HG03064 (cell line): Measurements from ENCODE around the gene PTCD1.

Experiments used
- ATAC-seq: cut with Tn5 transposase; IDR thresholded peaks from one replicate; pipeline ENCODE4 v1.9.1; 2021; ENCODE audit warnings: low read depth; ENCODE audit not compliant: unreplicated experiment

The PTCD1 gene

DNA sequence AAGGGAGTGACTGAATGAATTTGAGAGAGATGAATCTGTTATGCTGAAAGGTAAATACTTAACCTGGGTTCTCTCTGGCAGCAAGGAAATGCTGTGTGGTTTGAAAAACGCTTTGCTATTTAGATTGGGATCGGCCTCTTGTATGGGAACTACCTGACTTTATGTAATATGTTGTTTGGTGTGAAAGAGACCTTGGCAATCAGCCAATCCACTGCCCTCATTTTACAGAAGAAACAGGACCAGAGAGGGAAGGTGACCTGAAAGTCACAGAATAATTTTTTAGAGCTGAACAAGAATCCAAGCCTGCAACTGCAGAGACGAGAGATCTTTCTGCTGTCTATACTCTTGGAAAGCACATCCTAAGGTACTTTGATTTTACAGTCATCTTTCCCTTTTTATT, 28.8 kb downstream of the PTCD1 start:
- no peak for ATAC-seq

DNA sequence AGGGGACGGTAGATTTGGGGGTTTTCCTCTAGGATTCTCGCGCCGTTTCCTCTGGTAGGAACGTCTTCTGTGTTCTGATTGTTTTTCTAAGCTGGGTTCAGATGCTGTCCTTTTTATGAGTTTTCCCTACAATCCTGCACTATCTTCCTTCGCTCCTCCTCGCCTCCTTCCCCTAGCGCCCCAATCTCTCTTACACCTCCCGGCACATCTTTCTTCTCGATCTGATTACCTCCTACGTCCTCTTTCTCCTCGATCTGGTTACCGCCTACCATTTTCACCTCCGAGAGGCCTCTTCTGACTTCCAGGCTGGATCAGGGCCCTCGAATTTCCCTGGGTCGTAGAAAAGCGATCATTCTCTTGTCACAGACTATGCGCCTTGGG, 29.4 kb downstream of the PTCD1 start:
- ATAC-seq = no peak

DNA sequence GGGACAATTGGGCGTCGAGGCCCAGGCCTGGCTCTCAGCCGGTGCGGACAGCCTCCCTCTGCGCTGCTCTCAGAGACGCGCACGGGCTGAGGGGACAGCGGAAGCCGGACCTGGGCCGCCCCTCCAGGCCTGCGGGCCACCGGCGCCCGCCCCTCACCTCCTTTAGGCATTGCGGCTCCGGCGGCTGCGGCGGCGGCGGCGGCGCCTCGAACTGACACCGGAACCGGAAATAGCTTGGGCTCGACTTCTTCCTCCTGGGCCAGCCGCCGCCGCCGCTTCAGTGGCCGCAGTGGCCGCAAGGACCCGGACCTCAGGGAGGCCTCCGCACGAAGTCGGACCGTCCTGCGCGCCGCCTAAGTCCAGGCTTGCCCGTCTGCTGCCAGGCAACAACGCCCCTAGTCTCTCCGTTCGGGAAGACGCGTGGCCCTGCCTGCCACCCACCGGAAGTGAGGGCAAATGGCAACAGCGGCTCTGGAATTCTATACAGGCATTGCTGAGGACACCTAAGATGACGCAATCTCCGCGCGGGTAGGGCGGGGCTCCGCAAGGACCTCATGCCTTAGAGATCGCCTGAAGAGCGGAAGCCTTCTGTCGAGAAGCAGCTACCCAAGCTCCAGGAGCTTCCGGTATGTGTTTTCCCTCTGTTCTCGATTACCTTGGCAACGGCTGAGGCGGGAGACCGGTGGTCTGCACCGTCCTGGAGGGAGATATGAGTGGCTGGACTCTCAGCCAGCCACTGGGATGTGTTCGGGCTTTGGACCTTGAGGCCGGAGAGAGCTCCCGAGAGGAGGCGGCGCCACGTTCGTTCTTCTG, 30.0 kb downstream of the PTCD1 start, which contains the start of the genes BUD31 and PDAP1:
TSS of gene BUD31 (plus strand) at position 591 of the 813 bp plus-strand sequence. CDS start 2,124 bp downstream, outside the sequence.
TSS of gene PDAP1 (minus strand) at position 219 of the 813 bp plus-strand sequence. CDS start at position 170, 49 bp downstream.
- ATAC-seq = peak; percentile 80

DNA sequence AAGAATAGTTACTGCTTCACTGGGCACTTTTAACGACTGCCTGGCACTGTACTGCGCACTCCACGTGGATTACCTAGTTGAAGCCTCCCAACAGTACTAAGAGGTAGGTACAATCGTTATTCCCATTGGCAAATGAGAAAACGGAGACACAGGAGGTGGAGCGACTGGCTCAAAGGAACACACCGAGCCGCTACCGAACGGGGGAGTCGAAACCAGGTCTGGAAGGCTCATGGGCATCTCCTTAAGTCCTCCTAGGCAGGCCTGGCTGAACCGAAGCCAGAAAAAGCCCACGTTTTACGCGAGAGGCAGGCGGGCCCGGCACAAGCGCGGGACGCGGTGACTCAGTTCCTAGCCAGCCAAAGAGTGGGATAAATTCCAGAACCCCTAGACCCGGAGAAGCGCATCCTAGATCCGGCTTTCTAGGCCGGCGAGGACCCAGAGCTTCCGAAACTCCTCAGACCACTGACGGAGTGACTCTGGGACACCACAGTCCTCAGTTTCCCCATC, 30.7 kb downstream of the PTCD1 start:
- no peak for ATAC-seq

DNA sequence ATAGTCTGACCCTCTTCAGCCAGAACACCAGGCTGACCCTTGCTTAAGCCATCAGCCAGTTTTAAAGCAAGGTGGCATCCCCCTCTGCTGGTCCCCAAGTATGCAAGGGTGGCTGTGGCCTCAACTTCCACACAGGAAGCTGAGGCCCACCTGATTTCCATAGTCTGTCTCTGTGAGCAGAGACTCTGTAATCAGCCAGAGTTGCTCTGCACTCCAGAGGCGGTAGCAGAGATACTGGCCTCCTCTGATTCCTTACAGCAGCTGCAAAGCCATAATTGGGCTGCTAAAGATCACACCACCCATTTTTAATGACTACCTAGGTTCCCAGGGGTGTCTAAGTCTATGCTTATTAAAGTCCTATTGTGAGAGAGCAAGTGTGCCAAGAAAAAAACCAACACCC, 32.0 kb downstream of the PTCD1 start:
- ATAC-seq = no peak

DNA sequence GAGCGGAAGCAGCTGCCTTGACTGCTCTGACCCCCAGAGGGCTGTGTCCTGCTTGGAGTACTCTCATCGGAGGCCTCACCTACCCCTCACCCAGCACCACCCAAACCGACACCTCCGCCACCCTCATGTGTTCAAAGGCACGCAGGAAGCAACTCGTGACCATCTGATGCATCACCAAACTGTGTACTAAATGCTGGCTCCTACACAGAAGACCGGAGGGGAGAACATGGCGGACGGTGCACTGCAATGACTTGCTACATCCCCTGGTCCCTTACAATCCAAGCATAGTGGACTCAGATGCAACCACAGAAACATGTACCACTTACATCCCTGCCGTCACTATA, 33.6 kb downstream of the PTCD1 start:
- no peak for ATAC-seq

DNA sequence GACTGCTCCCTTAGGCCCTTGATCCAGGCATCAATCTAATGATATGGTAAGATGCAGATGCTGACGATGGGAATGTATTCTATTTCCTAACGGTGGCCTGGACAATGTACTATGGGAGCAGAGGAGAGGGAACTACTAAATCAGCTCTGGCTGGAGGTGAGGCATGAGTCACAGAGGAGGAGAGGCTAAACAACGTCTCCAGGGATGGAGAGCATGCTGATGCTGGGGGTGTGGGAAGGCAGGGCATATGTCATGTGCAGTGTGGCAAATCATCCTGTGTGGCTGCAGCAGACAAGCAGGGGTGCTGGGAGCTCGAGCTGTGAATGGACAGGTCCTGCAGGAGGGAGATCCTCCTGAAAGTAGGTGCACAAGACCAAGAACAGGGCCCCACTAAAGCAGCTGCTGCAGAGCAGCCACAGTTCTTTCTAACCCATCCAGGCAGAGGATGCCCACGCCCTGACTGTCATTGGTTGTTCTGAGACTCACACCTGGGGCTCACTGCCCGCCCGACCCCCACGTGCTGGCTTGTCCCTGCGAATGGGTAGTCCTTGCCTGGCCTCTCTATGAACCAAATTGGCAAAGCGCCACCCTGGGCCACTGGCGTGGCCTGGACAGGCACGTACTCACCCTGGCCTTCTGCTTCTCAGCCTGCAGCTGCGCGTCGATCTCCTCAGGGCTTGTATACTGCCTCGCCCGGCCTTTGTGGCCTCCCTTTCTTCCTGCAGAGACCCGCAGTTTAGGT, 34.2 kb downstream of the PTCD1 start:
- ATAC-seq = no peak

DNA sequence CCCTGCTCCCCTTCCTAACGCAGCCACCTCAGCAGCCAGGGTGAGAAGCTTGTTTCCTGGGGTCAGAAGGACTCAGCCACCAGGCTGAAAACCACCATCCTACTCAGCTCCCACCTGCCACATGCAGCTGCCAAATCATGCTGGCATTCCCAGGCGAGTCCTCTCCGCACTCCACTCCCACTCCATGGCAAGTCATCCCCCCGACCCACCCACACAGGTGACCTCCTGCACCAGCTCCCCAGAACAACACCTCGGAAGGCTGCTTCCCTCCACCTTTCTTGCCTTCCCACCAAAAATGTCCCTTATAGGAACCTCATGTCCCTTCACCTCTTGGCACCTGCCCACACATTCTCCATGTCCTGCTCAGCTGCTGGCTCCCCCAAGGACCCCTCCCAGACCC, 34.8 kb downstream of the PTCD1 start:
- ATAC-seq = no peak

DNA sequence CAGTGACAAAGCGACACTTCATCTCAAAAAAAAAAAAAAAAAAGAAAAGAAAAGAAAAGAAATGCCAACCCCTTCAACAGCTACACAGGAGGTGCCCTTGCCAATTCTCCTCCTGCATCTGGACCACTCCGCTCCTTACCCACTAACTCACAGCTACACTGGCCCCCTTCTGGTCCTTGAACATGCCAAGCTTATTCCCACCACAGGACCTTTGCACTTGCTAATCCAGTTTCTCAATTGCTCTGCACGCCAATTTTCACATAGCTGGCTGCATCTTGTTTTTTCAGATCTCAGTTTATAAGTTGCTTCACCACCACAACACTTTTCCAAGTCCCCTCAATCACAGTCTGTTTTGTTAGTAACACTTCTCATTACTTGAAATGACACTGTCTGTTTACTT, 35.7 kb downstream of the PTCD1 start:
- no peak for ATAC-seq

DNA sequence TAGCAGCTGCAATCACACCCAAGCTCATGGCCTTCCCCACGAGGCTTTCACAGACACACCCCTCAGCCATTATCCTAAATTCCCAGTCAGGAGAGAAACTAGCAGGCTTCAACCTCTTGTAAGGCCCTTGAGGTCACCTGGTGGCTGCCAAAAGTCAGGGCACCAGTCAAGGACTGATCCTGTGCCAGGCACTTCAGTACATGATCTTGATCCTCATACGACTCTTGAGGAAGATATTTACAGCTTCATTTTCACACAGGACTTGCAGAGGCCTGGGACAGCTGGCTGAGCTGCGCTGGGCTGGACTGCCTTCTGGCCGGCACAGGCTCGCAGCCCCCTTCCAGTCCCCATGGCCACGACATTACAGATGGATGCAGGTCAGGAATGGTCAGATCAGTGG, 39.0 kb downstream of the PTCD1 start:
- ATAC-seq = no peak

DNA sequence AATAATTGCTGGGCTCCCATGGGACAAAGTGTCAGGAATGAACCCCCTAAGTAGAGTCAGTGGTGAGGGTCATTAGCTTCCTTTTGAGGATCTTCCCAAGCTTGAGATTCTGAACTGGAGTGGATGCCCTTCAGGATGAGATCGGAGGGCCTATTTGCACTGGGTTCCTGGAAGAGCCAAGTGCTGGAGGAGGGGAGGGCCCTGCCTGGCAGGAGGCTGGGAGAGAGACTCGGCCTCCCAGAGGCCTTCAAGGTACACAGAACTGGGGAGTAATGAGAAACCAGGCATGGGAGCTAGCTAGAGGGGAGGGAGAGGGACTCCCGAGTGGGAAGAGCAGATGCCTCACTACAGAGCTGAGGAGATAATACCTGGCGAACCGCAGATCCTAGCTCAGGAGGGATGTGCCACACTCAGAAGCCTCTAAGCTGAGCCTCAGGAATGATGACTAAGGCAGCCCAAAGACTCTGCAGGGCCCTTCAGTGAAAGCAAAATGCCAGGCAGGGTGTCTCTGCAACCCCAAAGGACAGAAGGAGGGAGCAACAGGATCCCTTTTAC, 39.6 kb downstream of the PTCD1 start:
- no peak for ATAC-seq

DNA sequence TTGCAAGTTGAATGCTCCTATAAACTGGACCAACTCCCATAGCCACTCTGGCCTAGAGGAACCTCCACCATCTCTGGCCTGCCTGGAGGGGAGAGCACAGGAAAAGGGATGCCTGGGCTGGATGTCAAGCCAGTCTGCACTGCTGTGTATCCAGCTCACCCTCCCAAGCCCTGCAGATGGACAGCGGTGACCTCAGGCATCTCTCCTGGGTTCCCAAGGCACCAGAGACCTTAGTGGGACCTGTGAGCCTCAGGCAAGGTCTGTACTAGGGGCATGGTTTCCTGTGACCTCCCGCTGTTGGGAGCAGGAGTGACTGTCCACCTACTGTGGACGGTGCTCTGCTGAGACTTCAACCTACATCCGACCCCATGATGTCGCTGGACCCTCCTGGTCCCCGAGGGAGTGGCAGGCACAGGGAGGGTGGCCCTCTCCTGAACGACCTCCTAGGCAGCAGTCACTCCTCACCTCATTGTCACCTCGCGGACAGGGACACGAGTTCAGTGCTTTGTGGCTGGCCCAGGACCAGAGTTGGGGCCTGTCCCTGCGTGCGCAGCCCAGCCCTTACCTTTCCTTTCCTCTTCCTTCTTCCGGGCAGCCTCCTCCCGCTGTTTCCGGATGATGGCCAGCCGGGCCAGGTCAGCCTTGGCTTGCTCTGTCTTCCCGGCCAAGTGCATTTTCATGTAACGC, 41.2 kb downstream of the PTCD1 start:
- ATAC-seq = no peak

DNA sequence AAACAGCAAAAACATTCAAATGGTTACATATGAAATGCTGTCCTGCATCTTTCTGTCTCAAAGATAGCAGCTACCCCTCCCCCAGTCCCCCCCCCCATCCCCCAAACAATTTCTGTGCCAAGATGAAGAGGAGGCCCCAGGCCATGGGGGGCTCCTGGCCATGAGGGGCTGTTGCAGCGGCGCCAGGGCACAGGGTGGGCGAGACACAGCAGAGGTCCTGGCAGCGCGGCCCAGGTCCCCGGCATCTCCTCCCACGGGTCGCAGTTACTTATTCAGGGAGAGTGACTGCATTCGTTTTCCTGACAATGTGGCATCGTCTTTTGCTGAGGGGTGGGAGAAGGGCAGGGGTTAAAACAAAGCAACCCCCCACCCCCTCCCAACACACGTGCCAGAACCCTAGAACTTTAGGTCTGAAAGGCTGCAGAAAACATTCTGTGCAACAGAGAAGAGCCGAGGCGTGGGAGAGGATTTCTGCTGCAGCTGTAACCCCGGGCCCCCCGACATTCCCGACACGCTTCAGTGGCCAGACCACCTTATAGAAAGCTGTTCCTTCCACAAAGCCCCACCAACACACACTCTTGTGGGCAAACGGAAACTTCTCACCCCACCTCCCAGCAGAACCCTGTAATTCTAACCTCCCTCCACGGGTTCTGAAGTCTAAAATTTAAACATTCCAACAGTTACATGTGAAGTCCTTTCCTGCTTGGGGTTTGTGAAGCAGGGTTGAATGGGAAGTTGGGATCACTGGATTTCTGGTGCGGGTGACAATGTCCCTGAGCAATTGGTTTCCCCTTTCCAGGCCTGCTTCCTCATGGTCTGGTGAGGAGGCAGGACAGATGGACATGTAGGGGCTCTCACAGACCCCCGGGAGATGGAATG, 41.9 kb downstream of the PTCD1 start:
- no peak for ATAC-seq

DNA sequence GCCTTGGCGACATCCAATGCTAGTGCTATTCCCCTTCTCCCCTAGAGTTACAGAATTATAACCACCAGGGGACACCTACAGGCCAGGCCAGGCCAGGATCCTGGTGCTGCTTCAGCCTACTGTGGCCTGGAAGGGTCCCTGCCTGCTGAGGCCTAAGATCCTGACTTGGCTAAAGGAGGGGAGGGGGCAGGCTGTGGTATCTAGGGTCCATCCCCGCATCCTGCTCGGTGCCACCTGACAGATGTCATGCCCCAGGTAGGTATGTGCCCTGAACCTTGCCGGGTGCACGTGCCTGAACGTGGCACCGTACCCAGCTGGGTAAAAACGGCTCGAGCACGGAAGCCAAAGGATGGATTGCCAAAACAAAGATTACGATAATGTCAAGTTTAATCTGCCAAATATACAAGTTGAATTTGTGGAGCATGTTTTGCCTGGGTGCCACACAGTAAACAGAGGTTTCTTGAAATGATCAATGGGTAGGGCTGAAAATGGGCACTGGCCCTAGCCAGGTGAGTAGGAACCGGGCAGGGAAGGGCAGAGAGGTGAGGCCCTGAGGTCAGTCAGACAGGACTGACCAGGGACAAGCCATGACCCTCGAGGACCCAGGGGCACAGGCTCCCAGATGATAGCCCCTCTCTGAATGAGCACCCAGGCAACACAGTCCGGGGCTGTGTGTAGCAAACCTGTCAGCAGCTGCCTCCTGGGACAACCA, 42.8 kb downstream of the PTCD1 start:
- no peak for ATAC-seq

DNA sequence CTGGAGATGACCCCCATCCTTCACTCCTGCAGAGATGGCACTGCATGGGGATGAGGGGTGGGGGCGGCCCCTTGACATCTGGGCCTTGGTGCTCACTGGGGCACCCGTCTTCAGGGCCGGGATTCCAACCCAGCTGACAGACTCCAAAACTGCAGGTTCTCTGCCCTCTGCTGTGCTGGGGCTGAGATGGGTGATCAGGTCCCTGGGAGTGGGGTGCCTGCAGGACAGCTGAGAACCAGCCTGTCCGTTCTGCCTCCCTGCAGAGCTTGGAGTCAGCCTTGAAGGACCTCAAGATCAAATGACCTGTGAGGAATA, 44.5 kb downstream of the PTCD1 start:
- no peak for ATAC-seq

DNA sequence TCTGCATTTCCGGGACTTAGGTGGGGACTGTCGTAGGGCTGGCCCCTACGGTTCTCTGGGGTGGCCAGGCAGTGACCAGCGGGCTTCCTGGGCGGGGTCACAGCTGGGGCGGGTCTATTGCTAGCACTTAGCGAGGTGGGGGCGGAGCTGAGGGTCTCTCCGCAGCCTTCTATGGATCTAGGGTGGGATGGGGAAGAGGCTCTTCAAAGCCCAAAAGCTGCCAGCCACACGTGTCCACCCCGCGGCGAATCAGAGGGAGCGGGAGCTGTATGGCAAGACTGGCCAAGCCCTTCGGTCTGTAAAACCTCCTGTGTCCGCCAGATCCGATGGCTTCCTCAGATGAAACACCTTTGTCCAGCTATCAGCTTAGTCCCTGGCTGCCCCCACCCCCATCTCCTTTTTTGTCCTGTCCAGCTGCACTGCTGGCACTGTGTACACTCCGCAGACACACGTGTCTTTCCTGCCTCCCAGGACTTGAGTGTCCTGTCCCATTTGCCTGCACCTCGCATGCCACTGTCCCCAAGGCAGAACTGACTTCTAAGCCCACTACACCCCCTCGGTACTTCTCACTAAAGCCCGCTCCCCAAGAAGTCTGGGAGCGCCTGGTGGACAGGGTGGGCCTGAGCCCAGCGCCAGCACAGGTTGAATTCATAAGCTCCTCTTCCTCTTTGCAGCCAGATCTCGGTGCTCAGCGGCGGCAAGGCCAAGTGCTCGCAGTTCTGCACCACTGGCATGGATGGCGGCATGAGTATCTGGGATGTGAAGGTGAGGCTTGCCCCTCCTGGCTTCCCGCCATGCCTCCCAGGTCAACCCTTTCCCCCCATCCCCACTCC, 45.0 kb downstream of the PTCD1 start:
- ATAC-seq = no peak

DNA sequence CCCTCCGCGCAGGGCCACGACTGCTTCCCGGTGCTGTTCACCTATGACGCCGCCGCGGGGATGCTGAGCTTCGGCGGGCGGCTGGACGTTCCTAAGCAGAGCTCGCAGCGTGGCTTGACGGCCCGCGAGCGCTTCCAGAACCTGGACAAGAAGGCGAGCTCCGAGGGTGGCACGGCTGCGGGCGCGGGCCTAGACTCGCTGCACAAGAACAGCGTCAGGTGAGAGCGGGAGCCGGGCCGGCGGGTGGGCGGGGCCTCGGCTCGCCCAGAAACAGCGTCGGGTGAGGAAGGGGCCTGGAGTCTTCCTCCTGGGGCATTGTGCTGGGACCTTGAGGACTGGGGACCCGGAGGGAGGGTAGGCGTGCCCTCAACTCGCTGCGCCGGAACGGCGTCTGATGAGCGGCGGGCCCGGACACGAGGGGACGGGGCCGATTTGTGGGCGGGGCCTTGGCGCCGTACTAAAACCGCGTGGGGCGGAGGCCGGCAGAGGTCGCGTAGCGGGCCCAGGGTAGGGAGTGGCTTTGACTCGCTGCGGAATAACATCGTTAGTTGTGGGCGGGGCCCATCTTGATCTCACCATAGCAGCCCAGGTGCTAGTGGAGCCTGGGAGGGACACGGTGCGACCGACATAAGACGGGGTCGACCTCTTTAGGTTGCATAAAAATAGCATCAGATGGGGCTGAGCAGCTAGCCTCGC, 45.8 kb downstream of the PTCD1 start:
- peak; percentile 52 for ATAC-seq

DNA sequence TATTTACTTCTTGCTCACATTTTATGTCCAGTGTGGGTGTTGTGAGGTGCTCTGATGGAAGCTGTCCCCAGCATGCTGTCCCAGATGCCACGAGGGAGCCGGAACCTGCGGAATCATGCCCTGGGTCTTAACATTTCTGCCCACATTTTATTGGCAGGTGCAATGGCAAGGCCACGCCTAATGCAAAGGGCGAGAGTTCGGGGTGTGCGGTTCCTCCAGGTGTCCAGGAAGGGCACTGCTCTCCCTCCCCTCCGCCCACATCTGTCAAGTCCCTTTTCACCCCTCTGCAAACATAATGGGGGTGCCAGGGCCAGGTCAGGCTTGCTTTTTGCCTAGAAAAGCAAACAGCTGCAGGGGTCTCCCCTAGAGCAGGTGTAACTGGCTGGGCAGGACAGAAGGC, 46.6 kb downstream of the PTCD1 start:
- ATAC-seq = no peak
